CD4-positive, alpha-beta T cell (primary cell): ENCODE data around the gene INPP5F. TPM values are rescaled to one million over a fixed set of nuclear protein-coding genes. Genes with fewer than 3 reads are reported as not detected.

Experiments
- ATAC-seq: fragments of 200-7000 bp; cut with Tn5 transposase; one replicate; pipeline ENCODE4 v1.10.0; 2022; ENCODE audit warnings: mild to moderate bottlenecking; ENCODE audit not compliant: poor library complexity
- CTCF ChIA-PET: fragments of 350-600 bp; sonication (Branson Sonifier 250); formaldehyde crosslinking; loops from one replicate; lab custom pipeline; 2021; ENCODE audit warnings: antibody characterized with exemption, inconsistent platforms; lab: Charles Lee
- POLR2A ChIA-PET: fragments of 350-600 bp; sonication (Branson Sonifier 250); formaldehyde crosslinking; loops from one replicate; lab custom pipeline; 2021; ENCODE audit warnings: antibody characterized with exemption, inconsistent platforms; lab: Charles Lee
- DNase-seq, 14 experiments: peaks; one replicate each; pipeline ENCODE4 v3.0.0-alpha.2; 2013 to 2020; ENCODE audit warnings: mixed read lengths in 2 of 14
- H3K27ac ChIP-seq, 2 donors: one replicate each; pipeline versions ENCODE4 v1.5.1 to v1.7.0; 2013; ENCODE audit warnings: low read length in 2 of 2, low read depth in 1 of 2, mild to moderate bottlenecking in 1 of 2
- H3K27me3 ChIP-seq, 2 experiments: 1 replicate in 1 of 2; 2 replicates in 1 of 2; pipeline versions ENCODE4 v1.6.1 to v1.7.0; 2013; ENCODE audit warnings: low read length in 2 of 2, control low read depth in 1 of 2, mild to moderate bottlenecking in 1 of 2, moderate library complexity in 1 of 2; ENCODE audit not compliant: insufficient read depth in 2 of 2, control insufficient read depth in 1 of 2
- H3K36me3 ChIP-seq: one replicate; pipeline ENCODE4 v1.6.1; 2013; ENCODE audit warnings: low read length, control low read depth; ENCODE audit not compliant: insufficient read depth
- H3K4me1 ChIP-seq: one replicate; pipeline ENCODE4 v1.6.1; 2013; ENCODE audit warnings: low read length, control low read depth; ENCODE audit not compliant: insufficient read depth
- H3K4me3 ChIP-seq: one replicate; pipeline ENCODE4 v1.5.1; 2013; ENCODE audit warnings: mild to moderate bottlenecking, low read length, moderate library complexity
- H3K9me3 ChIP-seq, 2 experiments: 1 replicate in 1 of 2; 2 replicates in 1 of 2; pipeline versions ENCODE4 v1.6.1 to v1.7.0; 2013; ENCODE audit warnings: low read length in 2 of 2, mild to moderate bottlenecking in 2 of 2, control low read depth in 1 of 2, moderate library complexity in 1 of 2; ENCODE audit not compliant: control insufficient read depth in 1 of 2, insufficient read depth in 1 of 2
- H3K27ac Mint-ChIP-seq: one replicate; pipeline ENCODE4 v1.8.0; 2020; ENCODE audit warnings: mixed read lengths
- H3K27me3 Mint-ChIP-seq: one replicate; pipeline ENCODE4 v1.8.0; 2021; ENCODE audit warnings: mixed read lengths
- H3K36me3 Mint-ChIP-seq: one replicate; pipeline ENCODE4 v1.8.0; 2021; ENCODE audit warnings: low read depth, mixed read lengths
- H3K4me1 Mint-ChIP-seq: one replicate; pipeline ENCODE4 v1.8.0; 2021; ENCODE audit warnings: low read depth, mixed read lengths
- H3K4me3 Mint-ChIP-seq: one replicate; pipeline ENCODE4 v1.8.0; 2020; ENCODE audit warnings: mild to moderate bottlenecking, mixed read lengths
- H3K9me3 Mint-ChIP-seq: one replicate; pipeline ENCODE4 v1.8.0; 2020; ENCODE audit warnings: mixed read lengths
- CTCF ChIP-seq: fragments of 200-600 bp; IDR thresholded peaks from one replicate; pipeline ENCODE4 v1.8.0; 2022; ENCODE audit warnings: antibody characterized with exemption, mild to moderate bottlenecking
- intact Hi-C, 2 experiments: fragments of 100-400 bp; cut with DNase I in 1 of 2; cut with micrococcal nuclease in 1 of 2; formaldehyde crosslinking; loops; one replicate each; pipeline versions ENCODE4 v1.15.1 to v1.9.0; 2023 to 2025; cut with DNase I, micrococcal nuclease
- total RNA-seq, 174 experiments: library from RNA in 2 of 174; stranded (reverse) in 2 of 174; gene quantifications; one replicate each; pipeline ENCODE4 v1.2.3 and lab custom pipeline; 2021 to 2026

INPP5F gene
- total RNA-seq, 2 experiments from 2014 or later = 6.2 to 6.4 TPM

GRCh38 chr10:119777686-119778085 is 51.8 kb downstream of the INPP5F start:
- POLR2A ChIA-PET = no interaction called here
- Mint-ChIP-seq H3K4me3 (no peak overlapping the region), H3K36me3 (no peaks in the 10 kb centered on the region), H3K27ac (no peak overlapping the region), H3K9me3 (no peaks in the 10 kb centered on the region), H3K27me3 (no peaks in the 10 kb centered on the region), H3K4me1 (peaks cover 16% of the 10 kb centered on the region)
- H3K4me1 ChIP-seq = no peaks in the 10 kb centered on the region
- H3K9me3 ChIP-seq = no peaks in the 10 kb centered on the region
- TF ChIP-seq CTCF = no peak
- DNase-seq = no peak
- intact Hi-C loops = no loop called here
- no peaks in the 10 kb centered on the region for H3K27me3 ChIP-seq
- H3K27ac ChIP-seq = no peak overlapping the region
- H3K4me3 ChIP-seq = no peak overlapping the region
- CTCF ChIA-PET = no interaction called here
- no peaks in the 10 kb centered on the region for H3K36me3 ChIP-seq
- ATAC-seq = no peak

- Histone ChIP-seq H3K9me3 (no peaks in the 10 kb centered on the region), H3K36me3 (no peaks in the 10 kb centered on the region), H3K27me3 (no peaks in the 10 kb centered on the region), H3K4me1 (no peaks in the 10 kb centered on the region), H3K4me3 (no peak overlapping the region), H3K27ac (no peak overlapping the region)
- Mint-ChIP-seq H3K4me1 (peaks cover 15% of the 10 kb centered on the region), H3K27me3 (no peaks in the 10 kb centered on the region), H3K4me3 (no peak overlapping the region), H3K27ac (no peak overlapping the region), H3K9me3 (no peaks in the 10 kb centered on the region), H3K36me3 (no peaks in the 10 kb centered on the region)
- CTCF ChIA-PET = interaction anchor here (0.8 kb wide), 1 partner anchor 15 kb away, joined by 3 read pairs; no protein-coding TSS in a partner anchor
- DNase-seq = no peak
- TF ChIP-seq CTCF = no peak
- intact Hi-C loops = no loop called here
- POLR2A ChIA-PET = no interaction called here
- no peak for ATAC-seq
These were observed 53.1 kb downstream of the INPP5F start for GRCh38 chr10:119778776-119779445.

DNA sequence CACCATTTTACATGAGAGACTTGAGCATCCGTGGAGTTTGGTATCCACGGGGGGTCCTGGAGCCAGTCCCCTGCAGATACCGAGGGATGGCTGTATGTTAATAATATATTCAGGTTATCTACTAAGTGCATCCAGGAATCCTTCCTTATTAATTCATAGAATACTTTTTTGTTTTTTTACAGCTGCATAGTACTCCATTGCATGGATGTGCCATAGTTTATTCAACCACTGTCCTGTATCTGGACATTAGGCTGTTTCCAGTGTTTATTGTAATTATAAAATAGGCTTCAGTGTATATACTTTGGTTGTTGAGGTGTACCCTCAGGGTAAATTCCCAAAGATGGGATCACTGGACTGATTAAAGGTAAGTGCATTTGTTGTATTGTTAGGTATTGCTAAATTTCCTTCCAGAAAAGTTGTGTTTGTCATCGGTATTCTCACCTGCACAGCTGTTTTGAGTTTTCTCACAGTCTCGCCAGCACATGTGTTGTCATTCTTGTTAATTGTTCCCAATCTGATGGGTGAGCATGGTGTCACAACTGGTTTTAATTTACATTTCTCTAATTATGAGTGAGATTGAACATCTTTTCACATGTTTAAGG is 55.1 kb downstream of the INPP5F start:
- H3K4me1 Mint-ChIP-seq = peaks cover 27% of the 10 kb centered on the region
- no peak for TF ChIP-seq CTCF
- ATAC-seq = no peak
- H3K36me3 Mint-ChIP-seq = no peaks in the 10 kb centered on the region
- H3K4me3 ChIP-seq = no peak overlapping the region
- H3K4me3 Mint-ChIP-seq = no peak overlapping the region
- H3K9me3 ChIP-seq = no peaks in the 10 kb centered on the region
- DNase-seq = no peak
- ChIA-PET POLR2A (no interaction called here), CTCF (interaction anchor here (1.2 kb wide), 1 partner anchor 31 kb away, joined by 4 read pairs; no protein-coding TSS in a partner anchor)
- H3K36me3 ChIP-seq = no peaks in the 10 kb centered on the region
- no peaks in the 10 kb centered on the region for H3K4me1 ChIP-seq
- no peak overlapping the region for H3K27ac Mint-ChIP-seq
- no peak overlapping the region for H3K27ac ChIP-seq
- no peaks in the 10 kb centered on the region for H3K27me3 ChIP-seq
- H3K9me3 Mint-ChIP-seq = no peaks in the 10 kb centered on the region
- H3K27me3 Mint-ChIP-seq = no peaks in the 10 kb centered on the region
- intact Hi-C loops = no loop called here
